NCI-H1694 treated with DMSO at 0.1 percent for 48 hours (cell line): Measurements from ENCODE around the gene OPRD1.

Experiments used
- DNase-seq: peaks from one replicate; lab custom pipeline; 2025; lab: John Stamatoyannopoulos, UW

OPRD1 gene

DNA sequence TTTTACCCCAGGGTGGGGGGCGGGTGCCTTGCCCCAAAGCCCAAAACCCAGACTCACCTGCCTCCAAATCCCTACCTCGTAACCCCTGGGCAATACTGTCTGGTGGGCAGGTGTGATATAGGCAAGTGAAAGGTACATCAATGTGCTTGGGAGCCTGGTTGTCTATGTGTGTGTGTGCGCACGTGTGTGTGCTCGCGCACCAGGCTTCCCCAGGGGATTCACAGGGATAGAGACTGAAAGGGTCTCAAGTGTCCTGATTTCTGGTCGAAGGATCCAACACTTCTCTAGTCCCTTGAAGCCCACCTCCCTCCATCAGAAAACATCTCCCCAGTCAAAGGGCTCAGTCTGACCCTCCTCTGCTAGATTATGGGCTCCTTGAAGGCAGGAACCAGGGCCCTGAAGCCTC, 73.5 kb downstream of the OPRD1 start:
- no peak for DNase-seq

DNA sequence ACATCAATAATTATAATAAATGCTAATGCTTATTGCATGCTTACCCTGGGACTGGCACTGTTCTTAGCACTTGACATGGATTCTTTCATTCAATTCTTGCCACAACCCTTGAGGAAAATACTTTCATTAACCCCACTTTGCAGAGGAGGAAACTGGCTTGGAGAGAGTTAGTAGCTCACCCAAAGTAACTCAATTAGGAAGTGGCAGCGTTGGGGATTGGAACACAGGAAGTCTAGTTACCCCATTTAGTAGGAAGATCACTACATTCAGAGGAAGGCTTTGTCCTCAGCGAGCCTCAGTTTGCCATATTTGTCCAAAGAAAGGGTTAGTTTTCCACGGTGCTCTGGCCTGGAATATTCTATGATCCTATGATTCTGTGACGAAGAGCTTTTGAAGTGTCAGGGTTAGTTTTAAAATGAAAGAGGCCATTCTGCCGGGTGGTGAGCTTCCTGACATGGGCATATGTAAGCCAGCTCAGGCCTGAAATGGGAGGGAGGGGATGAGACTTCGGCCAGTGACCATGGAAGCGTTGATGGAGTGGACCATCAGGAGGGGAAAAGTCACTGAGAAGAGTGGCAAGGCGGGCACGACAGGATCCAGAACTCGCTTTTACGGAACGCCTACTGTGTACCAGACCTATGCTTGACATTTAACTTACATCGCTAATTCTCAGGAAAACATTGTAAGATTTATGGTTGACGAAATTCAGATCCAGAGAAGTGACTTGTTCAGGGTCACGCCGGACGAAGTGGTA, 74.2 kb downstream of the OPRD1 start:
- no peak for DNase-seq

DNA sequence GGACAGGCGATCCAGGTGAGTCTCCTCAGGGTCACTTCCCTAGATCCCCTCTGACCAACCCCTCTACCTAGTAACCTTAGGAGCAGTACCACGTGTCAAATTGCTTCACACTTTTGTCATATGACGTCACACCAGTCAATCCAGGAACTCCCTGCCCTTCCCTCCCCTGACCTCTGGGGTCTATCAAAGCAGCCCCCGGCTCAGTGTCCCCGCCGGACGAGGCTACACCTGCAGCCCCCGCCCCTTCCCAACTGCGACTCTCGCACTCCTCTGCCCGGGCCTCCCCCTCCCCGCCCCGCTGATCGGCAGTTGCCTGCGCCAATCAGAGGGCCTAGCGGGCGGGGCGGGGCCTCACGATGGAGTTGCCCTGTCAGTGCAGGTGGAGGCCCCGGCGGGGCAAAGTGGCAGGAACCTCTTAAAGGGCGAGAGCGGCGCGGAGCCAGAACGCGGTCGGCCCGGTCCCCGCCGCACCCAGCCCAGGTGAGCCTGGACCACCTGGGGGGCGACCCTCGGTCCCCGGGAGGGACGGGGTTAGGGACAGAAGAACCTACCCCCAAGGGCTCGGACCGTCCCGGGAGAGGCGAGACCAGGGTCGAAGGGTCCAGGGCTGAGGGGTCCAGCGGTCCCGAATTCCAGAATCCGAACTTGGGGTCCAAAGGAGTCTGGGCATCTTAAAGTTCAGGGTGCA, 74.9 kb downstream of the OPRD1 start:
- DNase-seq = peak; percentile 19

DNA sequence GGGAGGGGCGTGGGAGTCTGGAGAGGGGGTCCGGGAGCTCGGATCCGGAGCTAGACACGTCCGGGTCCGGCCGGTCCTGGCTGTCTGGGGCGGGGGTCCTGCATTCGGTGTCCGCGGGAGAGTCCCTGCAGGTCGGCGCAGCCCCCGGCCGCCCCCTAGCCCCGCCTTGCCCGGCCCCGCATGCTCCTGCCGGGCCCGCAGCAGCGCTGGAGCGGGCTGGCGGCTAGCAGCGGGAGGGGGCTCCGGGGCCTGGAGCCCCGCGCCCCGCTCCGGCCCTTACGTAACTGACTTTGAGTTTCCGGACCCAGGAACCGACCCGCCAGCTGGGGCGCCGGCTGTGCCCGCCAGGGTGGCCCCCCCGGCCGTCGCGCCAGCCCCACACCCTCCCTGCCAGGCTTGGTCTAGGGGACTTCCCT, 75.5 kb downstream of the OPRD1 start:
- no peak for DNase-seq

- no peak for DNase-seq
These were observed 76.1 kb downstream of the OPRD1 start for GRCh38 chr1:28887835-28888682.

DNA sequence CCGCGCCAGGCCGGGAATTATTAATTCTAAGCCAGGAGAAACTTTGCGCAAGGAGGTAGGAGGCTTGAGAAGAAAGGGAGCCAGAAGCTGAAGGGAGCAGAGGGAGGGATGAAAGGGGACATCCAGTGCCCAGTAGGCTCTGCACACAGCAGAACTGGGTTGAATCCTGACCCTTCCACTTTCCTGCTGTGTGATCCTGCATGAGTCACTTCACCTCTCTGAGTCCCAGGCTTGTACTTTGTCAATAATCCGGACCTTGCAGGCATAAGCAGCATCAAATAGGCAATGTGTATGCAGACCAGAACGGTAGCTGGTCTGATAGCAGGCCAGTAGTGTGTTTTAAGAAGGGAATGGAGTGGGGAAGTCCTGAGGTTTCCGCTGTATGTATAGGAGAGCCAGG, 76.9 kb downstream of the OPRD1 start:
- no peak for DNase-seq

- no peak for DNase-seq
These were observed 77.4 kb downstream of the OPRD1 start for GRCh38 chr1:28889357-28889756.

GRCh38 chr1:28890435-28890834, 78.5 kb downstream of the OPRD1 start:
- DNase-seq = no peak

DNA sequence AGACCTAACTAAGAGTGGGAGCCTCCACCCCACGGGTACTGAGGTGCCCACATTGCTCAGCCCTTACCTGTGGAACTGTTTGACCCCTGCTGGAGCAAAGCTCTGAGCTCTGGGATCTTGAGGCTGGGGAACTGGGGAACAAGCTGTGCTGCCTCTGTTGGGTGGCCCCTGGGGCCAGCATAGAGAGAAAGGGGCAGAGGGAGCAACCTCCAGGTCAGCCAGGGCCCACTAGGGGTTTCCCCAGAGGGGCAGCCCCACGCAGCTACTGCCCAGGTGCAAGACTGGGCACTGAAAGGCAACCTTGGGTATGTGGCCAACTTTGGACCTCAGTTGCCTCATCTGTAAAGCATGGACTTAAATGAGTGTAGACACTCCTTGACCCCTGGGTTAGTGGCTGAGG, 78.9 kb downstream of the OPRD1 start:
- no peak for DNase-seq

- no peak for DNase-seq
These were observed 79.3 kb downstream of the OPRD1 start for GRCh38 chr1:28891256-28891655.

DNA sequence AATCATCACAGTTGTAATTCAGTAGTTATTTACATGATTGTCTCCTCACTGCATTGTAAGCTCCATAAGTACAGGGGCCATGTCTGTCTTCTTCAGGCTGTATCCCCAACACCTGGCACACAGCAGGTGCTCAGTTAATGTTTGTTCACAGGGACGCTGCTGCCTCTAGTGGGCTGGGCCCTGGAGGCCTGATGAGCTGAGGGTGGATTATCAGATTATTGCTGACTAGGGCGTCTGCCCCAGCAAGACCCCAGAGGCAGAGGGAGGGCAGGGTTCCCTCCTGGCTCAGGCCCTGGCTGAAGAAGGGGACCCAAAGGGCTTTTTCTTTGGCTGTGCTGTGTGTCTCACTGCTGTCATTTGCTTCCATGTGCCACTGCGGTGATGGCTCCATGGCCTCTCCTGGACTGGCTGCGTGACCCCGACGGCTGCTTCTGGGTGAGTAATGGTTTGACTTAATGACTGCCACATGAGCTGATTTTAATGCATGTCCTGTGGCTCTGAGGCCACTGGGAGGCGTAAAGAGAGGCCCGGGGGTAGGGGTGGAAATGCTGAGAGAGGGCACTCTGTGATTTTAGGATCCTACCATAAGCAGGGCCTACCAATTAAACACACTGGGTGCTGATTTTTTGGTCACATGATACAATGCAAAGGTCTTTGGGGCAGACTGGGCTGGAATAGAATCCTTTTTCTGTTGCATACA, 81.6 kb downstream of the OPRD1 start:
- no peak for DNase-seq

GRCh38 chr1:28894785-28895184, 82.8 kb downstream of the OPRD1 start:
- no peak for DNase-seq

- DNase-seq = no peak
These were observed 84.1 kb downstream of the OPRD1 start for GRCh38 chr1:28895896-28896608.

DNA sequence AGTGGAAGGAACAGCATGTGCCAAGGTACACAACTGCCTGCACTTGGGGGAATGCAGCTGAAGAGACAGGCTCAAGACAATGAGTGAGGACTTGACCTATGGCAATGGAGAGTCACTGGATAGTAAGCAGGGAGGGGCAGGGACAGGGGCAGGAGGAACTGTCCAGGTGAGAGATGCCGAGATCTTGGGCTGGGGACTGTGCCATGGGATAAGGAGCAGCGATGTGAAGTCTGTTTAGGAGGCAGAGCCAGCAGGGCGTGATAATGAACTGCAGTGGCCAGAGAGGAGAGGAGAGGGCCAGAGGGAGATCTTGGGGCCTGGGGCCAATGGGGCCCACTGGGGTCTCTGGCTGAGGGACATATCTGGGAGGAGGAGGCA, 84.6 kb downstream of the OPRD1 start:
- DNase-seq = no peak

- no peak for DNase-seq
These were observed 85.8 kb downstream of the OPRD1 start for GRCh38 chr1:28897789-28898188.

GRCh38 chr1:28898405-28898881, 86.5 kb downstream of the OPRD1 start:
- DNase-seq = no peak

DNA sequence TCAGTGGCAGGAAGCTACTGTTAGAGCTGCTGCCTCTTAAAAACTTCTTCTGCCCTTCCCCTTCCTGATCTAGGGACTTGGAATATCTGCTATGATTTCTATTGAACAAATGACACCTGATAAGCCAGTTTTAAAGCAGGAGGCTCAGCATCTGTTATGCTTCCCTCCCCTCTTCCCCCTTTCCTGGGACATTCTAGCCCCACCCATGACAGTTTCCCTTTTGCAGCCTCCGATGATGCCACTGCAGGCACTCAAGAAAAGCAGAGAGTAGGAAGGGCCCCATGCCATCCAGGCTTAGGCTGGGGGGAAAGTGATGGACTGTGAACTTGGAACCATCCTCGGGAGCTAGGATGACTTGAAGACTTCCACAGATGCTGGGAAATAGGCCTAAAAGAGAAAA, 87.3 kb downstream of the OPRD1 start:
- no peak for DNase-seq

- no peak for DNase-seq
These were observed 88.6 kb downstream of the OPRD1 start for GRCh38 chr1:28900562-28900961.

- DNase-seq = no peak
These were observed 90.8 kb downstream of the OPRD1 start for GRCh38 chr1:28902738-28903137.

- no peak for DNase-seq
These were observed 94.1 kb downstream of the OPRD1 start for GRCh38 chr1:28905921-28906666.

- no peak for DNase-seq
These were observed 97.2 kb downstream of the OPRD1 start for GRCh38 chr1:28909198-28909597.
